ENCODE measurements around the gene ACOXL. TPM values are rescaled to one million over a fixed set of nuclear protein-coding genes. Genes with fewer than 3 reads are reported as not detected.

Gene ACOXL
- total and polyA plus RNA-seq, 10 of the 15 experiments (the other 5 are each of a cell fraction or from before 2014, with no cell fraction given), result 0.05 to 1.3 (median 0.71) TPM

DNA sequence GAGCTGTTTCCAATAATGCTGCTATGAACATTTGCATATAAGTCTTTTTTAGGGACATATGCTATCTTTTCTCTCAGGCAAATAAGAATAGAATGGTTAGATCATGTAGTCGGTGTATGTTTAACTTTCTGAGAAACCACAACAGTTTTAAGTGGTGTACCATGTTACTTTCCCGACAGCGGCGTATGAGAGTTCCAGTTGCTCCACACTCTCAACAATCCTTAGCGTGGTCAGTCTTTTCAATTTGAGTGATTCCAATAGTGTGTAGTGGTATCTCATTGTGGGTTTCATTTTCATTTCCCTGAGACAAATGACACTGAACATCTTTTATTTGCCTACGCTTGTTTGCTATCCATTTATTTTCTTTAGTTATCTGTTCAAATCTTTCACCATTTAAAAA is 149.5 kb downstream of the ACOXL start (continued):
- TF ChIP-seq MTA2 (IDR thresholded peaks at IDR 0.05; ENCODE audit: low read depth), result peak; percentile 50
- no peak for TF ChIP-seq TCF3 (IDR thresholded peaks at IDR 0.05; ENCODE audit: borderline replicate concordance, insufficient read depth, low read depth, low read length)
- peak; percentile 41; the same call in 1 of the 2 replicates for TF ChIP-seq MEF2A (IDR thresholded peaks at IDR 0.05; ENCODE audit: insufficient read depth, low read depth, low read length)
- TF ChIP-seq FOXM1 (IDR thresholded peaks at IDR 0.05; ENCODE audit: low read depth, low read length), result peak; percentile 50; the same call in 1 of the 2 replicates
- TF ChIP-seq, protein P1, sequence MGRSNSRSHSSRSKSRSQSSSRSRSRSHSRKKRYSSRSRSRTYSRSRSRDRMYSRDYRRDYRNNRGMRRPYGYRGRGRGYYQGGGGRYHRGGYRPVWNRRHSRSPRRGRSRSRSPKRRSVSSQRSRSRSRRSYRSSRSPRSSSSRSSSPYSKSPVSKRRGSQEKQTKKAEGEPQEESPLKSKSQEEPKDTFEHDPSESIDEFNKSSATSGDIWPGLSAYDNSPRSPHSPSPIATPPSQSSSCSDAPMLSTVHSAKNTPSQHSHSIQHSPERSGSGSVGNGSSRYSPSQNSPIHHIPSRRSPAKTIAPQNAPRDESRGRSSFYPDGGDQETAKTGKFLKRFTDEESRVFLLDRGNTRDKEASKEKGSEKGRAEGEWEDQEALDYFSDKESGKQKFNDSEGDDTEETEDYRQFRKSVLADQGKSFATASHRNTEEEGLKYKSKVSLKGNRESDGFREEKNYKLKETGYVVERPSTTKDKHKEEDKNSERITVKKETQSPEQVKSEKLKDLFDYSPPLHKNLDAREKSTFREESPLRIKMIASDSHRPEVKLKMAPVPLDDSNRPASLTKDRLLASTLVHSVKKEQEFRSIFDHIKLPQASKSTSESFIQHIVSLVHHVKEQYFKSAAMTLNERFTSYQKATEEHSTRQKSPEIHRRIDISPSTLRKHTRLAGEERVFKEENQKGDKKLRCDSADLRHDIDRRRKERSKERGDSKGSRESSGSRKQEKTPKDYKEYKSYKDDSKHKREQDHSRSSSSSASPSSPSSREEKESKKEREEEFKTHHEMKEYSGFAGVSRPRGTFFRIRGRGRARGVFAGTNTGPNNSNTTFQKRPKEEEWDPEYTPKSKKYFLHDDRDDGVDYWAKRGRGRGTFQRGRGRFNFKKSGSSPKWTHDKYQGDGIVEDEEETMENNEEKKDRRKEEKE (IDR thresholded peaks at IDR 0.05), result no peak
- TF ChIP-seq, protein P2, sequence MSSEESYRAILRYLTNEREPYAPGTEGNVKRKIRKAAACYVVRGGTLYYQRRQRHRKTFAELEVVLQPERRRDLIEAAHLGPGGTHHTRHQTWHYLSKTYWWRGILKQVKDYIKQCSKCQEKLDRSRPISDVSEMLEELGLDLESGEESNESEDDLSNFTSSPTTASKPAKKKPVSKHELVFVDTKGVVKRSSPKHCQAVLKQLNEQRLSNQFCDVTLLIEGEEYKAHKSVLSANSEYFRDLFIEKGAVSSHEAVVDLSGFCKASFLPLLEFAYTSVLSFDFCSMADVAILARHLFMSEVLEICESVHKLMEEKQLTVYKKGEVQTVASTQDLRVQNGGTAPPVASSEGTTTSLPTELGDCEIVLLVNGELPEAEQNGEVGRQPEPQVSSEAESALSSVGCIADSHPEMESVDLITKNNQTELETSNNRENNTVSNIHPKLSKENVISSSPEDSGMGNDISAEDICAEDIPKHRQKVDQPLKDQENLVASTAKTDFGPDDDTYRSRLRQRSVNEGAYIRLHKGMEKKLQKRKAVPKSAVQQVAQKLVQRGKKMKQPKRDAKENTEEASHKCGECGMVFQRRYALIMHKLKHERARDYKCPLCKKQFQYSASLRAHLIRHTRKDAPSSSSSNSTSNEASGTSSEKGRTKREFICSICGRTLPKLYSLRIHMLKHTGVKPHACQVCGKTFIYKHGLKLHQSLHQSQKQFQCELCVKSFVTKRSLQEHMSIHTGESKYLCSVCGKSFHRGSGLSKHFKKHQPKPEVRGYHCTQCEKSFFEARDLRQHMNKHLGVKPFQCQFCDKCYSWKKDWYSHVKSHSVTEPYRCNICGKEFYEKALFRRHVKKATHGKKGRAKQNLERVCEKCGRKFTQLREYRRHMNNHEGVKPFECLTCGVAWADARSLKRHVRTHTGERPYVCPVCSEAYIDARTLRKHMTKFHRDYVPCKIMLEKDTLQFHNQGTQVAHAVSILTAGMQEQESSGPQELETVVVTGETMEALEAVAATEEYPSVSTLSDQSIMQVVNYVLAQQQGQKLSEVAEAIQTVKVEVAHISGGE (CRISPR knock-in tag; IDR thresholded peaks at IDR 0.05), result no peak
- TF ChIP-seq ZBED1 (IDR thresholded peaks at IDR 0.05; ENCODE audit: borderline replicate concordance), result peak; percentile 55; the same call in 1 of the 2 replicates
- no peak for TF ChIP-seq STAT1 (conservative IDR thresholded peaks at IDR 0.05)
- TF ChIP-seq, protein P3, sequence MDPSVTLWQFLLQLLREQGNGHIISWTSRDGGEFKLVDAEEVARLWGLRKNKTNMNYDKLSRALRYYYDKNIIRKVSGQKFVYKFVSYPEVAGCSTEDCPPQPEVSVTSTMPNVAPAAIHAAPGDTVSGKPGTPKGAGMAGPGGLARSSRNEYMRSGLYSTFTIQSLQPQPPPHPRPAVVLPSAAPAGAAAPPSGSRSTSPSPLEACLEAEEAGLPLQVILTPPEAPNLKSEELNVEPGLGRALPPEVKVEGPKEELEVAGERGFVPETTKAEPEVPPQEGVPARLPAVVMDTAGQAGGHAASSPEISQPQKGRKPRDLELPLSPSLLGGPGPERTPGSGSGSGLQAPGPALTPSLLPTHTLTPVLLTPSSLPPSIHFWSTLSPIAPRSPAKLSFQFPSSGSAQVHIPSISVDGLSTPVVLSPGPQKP (IDR thresholded peaks at IDR 0.05; ENCODE audit: low read depth, low read length), result no peak
- no peak for TF ChIP-seq NFYB (IDR thresholded peaks at IDR 0.05; ENCODE audit: insufficient read depth, low read depth, low read length)
- no peak for TF ChIP-seq ZNF622 (IDR thresholded peaks at IDR 0.05)
- TF ChIP-seq, protein P4, sequence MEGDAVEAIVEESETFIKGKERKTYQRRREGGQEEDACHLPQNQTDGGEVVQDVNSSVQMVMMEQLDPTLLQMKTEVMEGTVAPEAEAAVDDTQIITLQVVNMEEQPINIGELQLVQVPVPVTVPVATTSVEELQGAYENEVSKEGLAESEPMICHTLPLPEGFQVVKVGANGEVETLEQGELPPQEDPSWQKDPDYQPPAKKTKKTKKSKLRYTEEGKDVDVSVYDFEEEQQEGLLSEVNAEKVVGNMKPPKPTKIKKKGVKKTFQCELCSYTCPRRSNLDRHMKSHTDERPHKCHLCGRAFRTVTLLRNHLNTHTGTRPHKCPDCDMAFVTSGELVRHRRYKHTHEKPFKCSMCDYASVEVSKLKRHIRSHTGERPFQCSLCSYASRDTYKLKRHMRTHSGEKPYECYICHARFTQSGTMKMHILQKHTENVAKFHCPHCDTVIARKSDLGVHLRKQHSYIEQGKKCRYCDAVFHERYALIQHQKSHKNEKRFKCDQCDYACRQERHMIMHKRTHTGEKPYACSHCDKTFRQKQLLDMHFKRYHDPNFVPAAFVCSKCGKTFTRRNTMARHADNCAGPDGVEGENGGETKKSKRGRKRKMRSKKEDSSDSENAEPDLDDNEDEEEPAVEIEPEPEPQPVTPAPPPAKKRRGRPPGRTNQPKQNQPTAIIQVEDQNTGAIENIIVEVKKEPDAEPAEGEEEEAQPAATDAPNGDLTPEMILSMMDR (IDR thresholded peaks at IDR 0.05 in 2 of 3, conservative IDR thresholded peaks at IDR 0.05 in 1 of 3; ENCODE audit: control insufficient read depth in 2 of 3, extremely low read depth in 1 of 3, insufficient read depth in 1 of 3, low read depth in 3 of 3, low read length in 3 of 3), result no peak
- TF ChIP-seq MEF2B (IDR thresholded peaks at IDR 0.05; ENCODE audit: partially characterized antibody, poor library complexity, severe bottlenecking), result no peak
- TF ChIP-seq HCFC1 (IDR thresholded peaks at IDR 0.05; ENCODE audit: low read length), result no peak
- TF ChIP-seq SIX5 (IDR thresholded peaks at IDR 0.05; ENCODE audit: low read depth, low read length, severe bottlenecking), result no peak
- TF ChIP-seq JUNB (IDR thresholded peaks at IDR 0.05), result peak; percentile 67
- TF ChIP-seq TARDBP (IDR thresholded peaks at IDR 0.05; ENCODE audit: borderline replicate concordance), result no peak
- no peak for TF ChIP-seq TBL1XR1 (IDR thresholded peaks at IDR 0.05; ENCODE audit: low read depth, low read length)
- TF ChIP-seq RB1 (IDR thresholded peaks at IDR 0.05; ENCODE audit: borderline replicate concordance), result no peak
- TF ChIP-seq ETV6 (conservative IDR thresholded peaks at IDR 0.05 in 1 of 2, IDR thresholded peaks at IDR 0.05 in 1 of 2; ENCODE audit: borderline replicate concordance in 1 of 2, low read depth in 1 of 2), result peak in 1 of 2 experiments; percentile 57; a peak in 1 of 4 replicates

All from GM12878 (cell line).